AG04450 (cell line): Measurements from ENCODE around the gene DSE. TPM values are rescaled to one million over a fixed set of nuclear protein-coding genes. Genes with fewer than 3 reads are reported as not detected.

Source experiments
- CTCF ChIA-PET: fragments of 300-600, 350-600 bp; formaldehyde crosslinking; extraction: SDS; loops from one replicate; lab custom pipeline; 2022; ENCODE audit warnings: antibody characterized with exemption, inconsistent platforms; lab: Charles Lee
- POLR2A ChIA-PET: fragments of 350-600 bp; formaldehyde crosslinking; extraction: SDS; loops from one replicate; lab custom pipeline; 2021; ENCODE audit warnings: antibody characterized with exemption, inconsistent platforms; lab: Yijun Ruan, JAX
- DNase-seq: peaks from one replicate; pipeline ENCODE4 v3.0.0-alpha.2; 2011; ENCODE audit warnings: low read depth, low spot score
- H3K27ac ChIP-seq: one replicate; pipeline ENCODE4 v1.5.1; 2012; ENCODE audit warnings: low read depth, low read length, control low read depth
- H3K27me3 ChIP-seq: one replicate; pipeline ENCODE4 v1.6.0; 2012; ENCODE audit warnings: low read length; ENCODE audit not compliant: control insufficient read depth, insufficient read depth
- H3K4me3 ChIP-seq: 2 replicates; pipeline ENCODE4 v1.5.1; 2011; ENCODE audit warnings: mild to moderate bottlenecking, low read depth, low read length, control low read depth
- H3K9me3 ChIP-seq: 2 replicates; pipeline ENCODE4 v1.5.1; 2012; ENCODE audit warnings: low read length; ENCODE audit not compliant: control insufficient read depth, insufficient read depth
- CTCF ChIP-seq: IDR thresholded peaks from 2 replicates; pipeline ENCODE4 v1.5.1; 2011; ENCODE audit warnings: low read depth, low read length, control low read depth, inconsistent platforms
- polyA plus RNA-seq: library from polyadenylated mRNA; depleted of rRNA; stranded (reverse); fragments of >200 nt; gene quantifications from 2 replicates; pipeline ENCODE4 v1.2.3, GENCODE V29; 2011

Gene DSE
- polyA plus RNA-seq, 1 experiment, result 86.2 TPM

- ChIA-PET POLR2A (no interaction called here), CTCF (no interaction called here)
- no peaks in the 10 kb centered on the region for H3K9me3 ChIP-seq
- no peaks in the 10 kb centered on the region for H3K27me3 ChIP-seq
- H3K4me3 ChIP-seq, result no peak overlapping the region
- no peak for DNase-seq
- TF ChIP-seq CTCF, result no peak
- no peak overlapping the region for H3K27ac ChIP-seq
Measured at GRCh38 chr6:116430860-116431259, 60.1 kb downstream of the DSE start.

GRCh38 chr6:116431964-116432595 lies 61.3 kb downstream of the DSE start:
- no peak for DNase-seq
- CTCF ChIA-PET, result interaction anchor here (0.9 to 1.4 kb wide), 3 partner anchors 84 to 163 kb away, joined by 3 to 7 read pairs (median 5); no protein-coding TSS in a partner anchor
- H3K4me3 ChIP-seq, result no peak overlapping the region
- no peak overlapping the region for H3K27ac ChIP-seq
- no peaks in the 10 kb centered on the region for H3K9me3 ChIP-seq
- no peak for TF ChIP-seq CTCF
- POLR2A ChIA-PET, result no interaction called here
- H3K27me3 ChIP-seq, result no peaks in the 10 kb centered on the region

GRCh38 chr6:116433206-116433712 lies 62.5 kb downstream of the DSE start:
- POLR2A ChIA-PET, result no interaction called here
- H3K9me3 ChIP-seq, result no peaks in the 10 kb centered on the region
- CTCF ChIA-PET, result interaction anchor here (0.8 to 1.7 kb wide), 5 partner anchors 11 to 165 kb away, joined by 3 to 11 read pairs (median 5); no protein-coding TSS in a partner anchor
- H3K4me3 ChIP-seq, result no peak overlapping the region
- no peak for TF ChIP-seq CTCF
- no peak for DNase-seq
- H3K27ac ChIP-seq, result no peak overlapping the region
- no peaks in the 10 kb centered on the region for H3K27me3 ChIP-seq

- CTCF ChIA-PET, result interaction anchor here (0.8 to 1.7 kb wide), 5 partner anchors 10 to 166 kb away, joined by 3 to 11 read pairs (median 5); no protein-coding TSS in a partner anchor
- TF ChIP-seq CTCF, result no peak
- no peaks in the 10 kb centered on the region for H3K27me3 ChIP-seq
- POLR2A ChIA-PET, result no interaction called here
- H3K4me3 ChIP-seq, result no peak overlapping the region
- no peak for DNase-seq
- H3K27ac ChIP-seq, result no peak overlapping the region
- no peaks in the 10 kb centered on the region for H3K9me3 ChIP-seq
Measured at GRCh38 chr6:116434056-116434725, 63.4 kb downstream of the DSE start.

GRCh38 chr6:116436586-116436985 lies 65.8 kb downstream of the DSE start:
- H3K27ac ChIP-seq, result no peak overlapping the region
- H3K9me3 ChIP-seq, result no peaks in the 10 kb centered on the region
- H3K27me3 ChIP-seq, result no peaks in the 10 kb centered on the region
- no peak overlapping the region for H3K4me3 ChIP-seq
- no peak for DNase-seq
- ChIA-PET POLR2A (interaction anchor here (0.6 kb wide), 1 partner anchor 32 kb away, joined by 3 read pairs; no protein-coding TSS in a partner anchor), CTCF (interaction anchor here (1.3 kb wide), 1 partner anchor 149 kb away, joined by 4 read pairs; no protein-coding TSS in a partner anchor)
- no peak for TF ChIP-seq CTCF
